GM10248 (cell line): ENCODE data around the gene ADIPOR2.

Source experiments
- CTCF ChIA-PET: fragments of 300-600 bp; sonication (Branson Sonifier 250); formaldehyde crosslinking; extraction: SDS; loops from one replicate; lab custom pipeline; 2021; ENCODE audit warnings: antibody characterized with exemption; lab: Yijun Ruan, JAX
- POLR2A ChIA-PET: fragments of 350-650 bp; sonication (Branson Sonifier 250); formaldehyde crosslinking; extraction: SDS; loops from one replicate; lab custom pipeline; 2020; ENCODE audit warnings: antibody characterized with exemption; lab: Yijun Ruan, JAX
- DNase-seq: peaks from one replicate; pipeline ENCODE4 v3.0.0; 2012; ENCODE audit errors: extremely low spot score
- TF ChIP-seq, protein P1 (sequence below): IDR thresholded peaks from 2 replicates; pipeline ENCODE4 v1.5.1; 2012; ENCODE audit warnings: mild to moderate bottlenecking, low read depth; ENCODE audit errors: extremely low read depth, missing control alignments, control extremely low read depth

ADIPOR2 gene

GRCh38 chr12:1804545-1805332, 113.9 kb downstream of the ADIPOR2 start:
- ChIA-PET POLR2A (no interaction called here), CTCF (interaction anchor here (1.4 kb wide), 1 partner anchor 135 kb away, joined by 7 read pairs; no protein-coding TSS in a partner anchor)
- TF ChIP-seq, protein P1, sequence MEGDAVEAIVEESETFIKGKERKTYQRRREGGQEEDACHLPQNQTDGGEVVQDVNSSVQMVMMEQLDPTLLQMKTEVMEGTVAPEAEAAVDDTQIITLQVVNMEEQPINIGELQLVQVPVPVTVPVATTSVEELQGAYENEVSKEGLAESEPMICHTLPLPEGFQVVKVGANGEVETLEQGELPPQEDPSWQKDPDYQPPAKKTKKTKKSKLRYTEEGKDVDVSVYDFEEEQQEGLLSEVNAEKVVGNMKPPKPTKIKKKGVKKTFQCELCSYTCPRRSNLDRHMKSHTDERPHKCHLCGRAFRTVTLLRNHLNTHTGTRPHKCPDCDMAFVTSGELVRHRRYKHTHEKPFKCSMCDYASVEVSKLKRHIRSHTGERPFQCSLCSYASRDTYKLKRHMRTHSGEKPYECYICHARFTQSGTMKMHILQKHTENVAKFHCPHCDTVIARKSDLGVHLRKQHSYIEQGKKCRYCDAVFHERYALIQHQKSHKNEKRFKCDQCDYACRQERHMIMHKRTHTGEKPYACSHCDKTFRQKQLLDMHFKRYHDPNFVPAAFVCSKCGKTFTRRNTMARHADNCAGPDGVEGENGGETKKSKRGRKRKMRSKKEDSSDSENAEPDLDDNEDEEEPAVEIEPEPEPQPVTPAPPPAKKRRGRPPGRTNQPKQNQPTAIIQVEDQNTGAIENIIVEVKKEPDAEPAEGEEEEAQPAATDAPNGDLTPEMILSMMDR, result no peak
- DNase-seq, result peak; percentile 92

- CTCF ChIA-PET, result interaction anchor here (1.0 to 1.9 kb wide), 3 partner anchors 10 to 135 kb away, joined by 3 to 6 read pairs (median 3); no protein-coding TSS in a partner anchor
- no peak for DNase-seq
- POLR2A ChIA-PET, result no interaction called here
- TF ChIP-seq, protein P1, result no peak
Measured at GRCh38 chr12:1805441-1806081, 114.7 kb downstream of the ADIPOR2 start.

DNA sequence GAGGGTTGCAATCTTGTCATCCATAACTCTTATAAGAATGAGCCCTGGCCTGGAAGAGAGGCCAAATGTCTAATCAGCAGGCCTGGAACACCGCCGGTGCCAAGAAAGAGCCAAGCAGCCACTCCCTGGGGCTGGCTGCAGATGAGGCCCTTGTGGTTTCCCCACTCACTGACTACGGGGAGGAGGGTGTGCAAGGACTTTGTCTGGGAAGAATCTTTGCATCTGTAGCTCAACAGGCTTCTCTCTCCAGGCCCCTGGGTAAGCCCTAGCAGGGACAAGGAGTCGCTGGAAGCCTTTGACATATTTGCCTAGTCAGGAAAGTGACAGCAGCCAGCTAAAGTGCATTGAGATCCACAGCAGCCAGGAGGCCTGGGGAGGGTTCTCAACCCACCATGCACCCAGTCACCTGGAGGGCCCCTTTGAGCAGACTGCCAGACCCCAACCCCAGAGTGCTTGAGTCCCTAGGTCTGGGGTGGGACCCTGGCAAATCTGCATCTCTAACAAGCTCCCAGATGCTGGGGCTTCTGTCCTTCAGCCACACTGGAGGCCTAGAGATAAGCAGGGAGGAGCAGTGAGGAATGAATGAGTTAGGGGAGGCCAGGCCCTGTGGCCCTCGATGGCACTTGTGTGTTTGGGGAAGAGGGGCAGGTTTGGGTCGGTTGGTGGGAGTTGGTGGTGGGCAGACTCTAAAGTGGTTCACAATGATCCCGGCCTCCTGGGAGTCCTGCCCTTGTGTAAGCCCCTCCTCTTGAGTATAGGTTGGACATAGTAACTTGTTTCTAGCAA, 115.6 kb downstream of the ADIPOR2 start:
- TF ChIP-seq, protein P1, result no peak
- CTCF ChIA-PET, result interaction anchor here (1.0 to 1.9 kb wide), 5 partner anchors 11 to 134 kb away, joined by 3 to 6 read pairs (median 3); no protein-coding TSS in a partner anchor
- POLR2A ChIA-PET, result no interaction called here
- DNase-seq, result no peak

DNA sequence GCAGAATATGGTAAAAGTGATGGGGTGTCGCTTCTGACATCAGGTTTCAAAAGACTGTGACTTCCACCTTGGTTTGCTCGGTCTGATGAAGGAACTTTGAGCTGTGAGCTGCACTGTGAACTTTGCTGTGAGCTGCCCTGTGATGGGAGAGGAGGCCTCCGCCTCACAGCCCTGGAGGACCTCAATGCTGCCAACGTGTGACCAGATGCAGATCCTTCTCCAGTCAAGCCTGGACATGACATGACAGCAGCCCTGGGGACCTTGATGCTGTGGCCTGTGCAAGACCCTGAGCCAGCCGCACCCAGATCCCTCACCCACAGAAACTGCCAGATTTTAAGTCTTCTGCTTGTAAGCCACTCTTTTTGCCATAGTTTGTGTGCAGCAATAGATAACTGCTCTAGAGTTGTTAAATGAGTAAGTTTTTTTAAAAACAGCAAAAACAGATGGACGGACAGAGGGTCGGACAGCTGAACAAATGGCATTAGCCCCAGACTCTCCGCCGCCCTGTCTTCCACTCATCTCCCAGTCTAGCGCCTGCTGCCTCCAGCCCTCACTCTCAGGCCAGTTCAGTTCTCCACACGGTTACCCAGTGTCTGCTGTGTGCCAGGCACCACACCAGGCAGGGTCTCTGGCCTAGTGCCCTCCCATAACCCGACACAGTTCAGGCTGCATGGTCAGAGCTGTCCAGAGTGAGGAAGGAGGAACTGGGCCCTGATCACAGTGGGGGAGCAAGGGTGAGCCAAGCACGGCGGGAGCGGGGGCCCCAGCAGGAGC, 116.4 kb downstream of the ADIPOR2 start:
- no peak for DNase-seq
- POLR2A ChIA-PET, result no interaction called here
- TF ChIP-seq, protein P1, result no peak
- CTCF ChIA-PET, result interaction anchor here (1.0 to 1.9 kb wide), 4 partner anchors 11 to 132 kb away, joined by 3 to 6 read pairs (median 3); no protein-coding TSS in a partner anchor

DNA sequence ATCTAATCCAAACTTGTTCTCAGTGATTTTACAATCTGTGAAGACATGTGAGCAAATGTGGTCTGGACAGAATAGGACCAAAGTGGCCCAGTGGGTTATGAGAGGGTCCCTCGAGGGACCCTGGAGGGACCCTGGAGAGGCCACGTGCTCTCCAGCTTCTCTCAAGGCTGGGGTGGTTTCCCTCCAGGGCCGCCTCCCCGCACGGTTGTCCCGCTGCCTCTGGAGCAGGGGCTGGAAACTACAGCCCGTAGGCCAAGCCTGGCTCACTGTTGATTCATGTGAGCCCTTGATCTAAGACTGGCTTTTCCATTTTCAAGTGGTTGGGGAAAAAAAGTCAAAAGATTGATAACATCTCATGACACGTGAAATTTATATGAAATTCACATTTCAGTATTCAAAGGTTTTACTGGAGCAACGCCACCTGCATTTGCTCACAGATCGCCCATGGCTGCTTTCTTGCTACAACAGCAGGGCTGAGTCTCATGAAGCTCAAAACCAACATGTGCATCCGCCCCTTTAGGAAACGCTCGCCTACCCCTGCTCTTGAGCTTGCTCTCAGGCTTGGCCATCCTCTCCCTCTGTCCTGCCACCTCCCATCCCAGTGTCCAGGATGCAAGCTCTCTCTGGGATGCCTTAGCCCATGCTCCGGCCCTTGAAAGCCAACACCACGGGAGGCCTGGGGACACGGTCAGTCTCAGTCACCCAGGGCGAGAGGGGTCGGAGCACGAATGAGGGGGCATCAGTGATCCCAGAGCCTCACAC, 117.3 kb downstream of the ADIPOR2 start:
- DNase-seq, result no peak
- CTCF ChIA-PET, result no interaction called here
- TF ChIP-seq, protein P1, result no peak
- POLR2A ChIA-PET, result no interaction called here
